GM23248 (cell line): ENCODE measurements around the gene UBTD2. TPM values are rescaled to one million over a fixed set of nuclear protein-coding genes. Genes with fewer than 3 reads are reported as not detected.
"Not testable (repeated sequence)": the region's sequence is repeated elsewhere in the genome, so short reads cannot be mapped to it uniquely, and the experiment has no call there.

ENCODE experiments used
- DNase-seq: peaks from one replicate; pipeline ENCODE4 v3.0.0-alpha.2; 2015
- H2AFZ ChIP-seq: fragments of 200-600 bp; sonication (generic); 2 replicates; pipeline ENCODE4 v1.6.1; 2016; ENCODE audit warnings: antibody characterized with exemption
- H3F3A ChIP-seq: fragments of 200-600 bp; sonication (generic); 2 replicates; pipeline ENCODE4 v1.6.1; 2016; ENCODE audit warnings: mild to moderate bottlenecking, antibody characterized with exemption, mixed run types; ENCODE audit not compliant: insufficient read depth
- H3K27ac ChIP-seq: fragments of 200-600 bp; sonication (generic); 2 replicates; pipeline ENCODE4 v1.5.1; 2016; ENCODE audit warnings: mild to moderate bottlenecking
- H3K27me3 ChIP-seq: fragments of 200-600 bp; sonication (generic); replicated peaks from 2 replicates; pipeline ENCODE4 v1.6.1; 2016; ENCODE audit warnings: mild to moderate bottlenecking; ENCODE audit not compliant: insufficient read depth
- H3K36me3 ChIP-seq: fragments of 200-600 bp; sonication (generic); 2 replicates; pipeline ENCODE4 v1.6.1; 2016; ENCODE audit warnings: low read depth, mild to moderate bottlenecking
- H3K4me1 ChIP-seq: fragments of 200-600 bp; sonication (generic); 2 replicates; pipeline ENCODE4 v1.6.1; 2016; ENCODE audit warnings: mild to moderate bottlenecking; ENCODE audit not compliant: insufficient read depth
- H3K4me2 ChIP-seq: fragments of 200-600 bp; sonication (generic); one replicate; pipeline ENCODE4 v1.6.1; 2016; ENCODE audit warnings: mild to moderate bottlenecking; ENCODE audit not compliant: unreplicated experiment
- H3K4me3 ChIP-seq: fragments of 200-600 bp; sonication (generic); 2 replicates; pipeline ENCODE4 v1.5.1; 2016; ENCODE audit warnings: mild to moderate bottlenecking
- H3K79me2 ChIP-seq: fragments of 200-600 bp; sonication (generic); 2 replicates; pipeline ENCODE4 v1.6.1; 2016; ENCODE audit warnings: mild to moderate bottlenecking; ENCODE audit not compliant: insufficient read depth
- H3K9ac ChIP-seq: fragments of 200-600 bp; sonication (generic); 2 replicates; pipeline ENCODE4 v1.6.1; 2016; ENCODE audit warnings: mild to moderate bottlenecking
- H3K9me2 ChIP-seq: fragments of 200-600 bp; sonication (generic); 2 replicates; pipeline ENCODE4 v1.6.1; 2016; ENCODE audit warnings: mixed run types, mild to moderate bottlenecking, moderate library complexity; ENCODE audit not compliant: insufficient read depth
- H3K9me3 ChIP-seq: fragments of 200-600 bp; sonication (generic); one replicate; pipeline ENCODE4 v1.6.1; 2017; ENCODE audit warnings: low read depth
- H4K20me1 ChIP-seq: fragments of 200-600 bp; sonication (generic); 2 replicates; pipeline ENCODE4 v1.6.0; 2016; ENCODE audit not compliant: insufficient read depth
- EZH2 ChIP-seq: fragments of 200-600 bp; sonication (generic); IDR thresholded peaks from 2 replicates; pipeline ENCODE4 v1.6.1; 2018; ENCODE audit warnings: antibody characterized with exemption, mild to moderate bottlenecking; ENCODE audit not compliant: insufficient read depth, poor library complexity, severe bottlenecking
- EZH2phosphoT487 ChIP-seq: fragments of 200-600 bp; sonication (generic); IDR thresholded peaks from 2 replicates; pipeline ENCODE4 v1.6.1; 2018; ENCODE audit warnings: antibody characterized with exemption, moderate library complexity, mild to moderate bottlenecking, low read depth; ENCODE audit not compliant: insufficient read depth
- WGBS, 2 experiments: methylation state at CpG; one replicate each; pipeline ENCODE4 v1.1.6; 2015 to 2017; ENCODE audit warnings: low lambda C conversion rate in 2 of 2, low coverage in 1 of 2; ENCODE audit errors: missing lambda C conversion rate in 2 of 2; 5-methylcytosine and 5-hydroxymethylcytosine counted together
- in situ Hi-C: fragments of 300-500 bp; cut with MboI; formaldehyde crosslinking; loops from 2 replicates; pipeline ENCODE4 v1.15.0; 2020
- polyA plus RNA-seq: library from polyadenylated mRNA; unstranded; fragments of >200 nt; fragmentation: Nextera tagmentation; extraction: Ambion mirVana; gene quantifications from 2 replicates; pipeline ENCODE4 v1.2.1, GENCODE V29; 2016
- total RNA-seq: library from RNA; depleted of rRNA; stranded (reverse); fragments of >200 nt; shearing (Covaris generic); gene quantifications from 2 replicates; pipeline ENCODE4 v1.2.3, GENCODE V29; 2014; rRNA removed

The UBTD2 gene
- 36.4 and 41.4 TPM in 2 replicates for total RNA-seq
- 16.7 and 17.3 TPM in 2 replicates for polyA plus RNA-seq

DNA sequence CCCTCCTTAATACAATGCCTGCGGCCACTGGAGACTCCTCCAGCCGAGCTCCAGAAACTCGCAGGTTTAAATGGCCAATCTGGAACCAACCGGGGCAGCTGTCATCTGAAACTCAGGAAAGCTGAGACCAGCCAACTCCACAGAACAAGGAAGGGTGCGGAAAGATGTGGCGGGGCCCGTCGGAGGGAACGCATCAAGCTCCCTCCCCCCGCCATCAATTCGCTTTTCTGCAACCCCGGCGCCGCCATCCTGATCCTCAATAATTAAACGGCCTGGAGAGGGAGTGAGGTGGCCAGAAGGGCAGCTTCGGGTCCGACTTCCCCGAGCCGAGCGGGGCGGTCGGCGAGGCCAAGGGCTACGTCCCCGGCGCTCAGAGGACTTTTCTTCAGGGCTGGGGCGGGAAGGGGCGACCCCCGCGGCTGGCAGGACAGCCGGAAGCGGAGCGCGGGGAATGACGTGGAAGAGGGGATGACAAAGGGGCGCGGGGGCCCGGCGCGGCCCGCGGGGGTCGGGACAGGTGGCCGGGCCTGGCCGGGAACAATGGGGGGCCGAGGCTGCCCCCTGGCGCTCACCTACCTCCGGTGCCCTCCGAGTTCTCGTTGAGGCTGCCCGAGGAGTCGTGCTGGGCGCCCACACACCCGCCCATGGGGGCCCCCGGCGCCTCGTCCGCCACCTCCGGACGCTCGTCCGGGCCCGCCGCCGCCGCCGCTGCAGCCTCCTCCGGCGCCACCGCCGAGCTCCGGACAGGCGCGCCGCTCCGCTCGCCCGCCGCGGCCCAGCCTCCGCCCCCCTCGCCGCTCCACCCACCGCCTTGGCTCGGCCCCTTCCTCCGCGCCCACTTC, at the start of gene UBTD2:
Gene UBTD2 (minus strand): TSS at position 745 of the 842 bp plus-strand sequence. CDS start 99 bp downstream, at position 646.
- no peaks in the 10 kb centered on the region for H3K9me3 ChIP-seq
- peaks cover 27% of the 10 kb centered on the region for H3K4me1 ChIP-seq
- peak within 1 kb of the TSS; percentile 93 for H3K4me2 ChIP-seq
- no peaks in the 10 kb centered on the region for H4K20me1 ChIP-seq
- no peak for TF ChIP-seq EZH2phosphoT487
- no peak for TF ChIP-seq EZH2
- no peaks in the 10 kb centered on the region for H3K36me3 ChIP-seq
- no peaks in the 10 kb centered on the region for H3K9me2 ChIP-seq
- peak within 1 kb of the TSS; percentile 82 for H3K27ac ChIP-seq
- peaks cover 40% of the 10 kb centered on the region for H3F3A ChIP-seq
- H3K4me3 ChIP-seq, result peak within 1 kb of the TSS; percentile 93
- in situ Hi-C loops, result no loop called here
- peak within 1 kb of the TSS; percentile 90 for H2AFZ ChIP-seq
- 0 to 1% methylated on average over 35 to 71 of the region's 87 CpGs for WGBS, 2 experiments
- H3K79me2 ChIP-seq, result peaks cover 50% of the 10 kb centered on the region
- peak; percentile 92 for DNase-seq
- H3K9ac ChIP-seq, result peak within 1 kb of the TSS; percentile 89
- no peaks in the 10 kb centered on the region for H3K27me3 ChIP-seq

GRCh38 chr5:172326901-172327300, 43.3 kb upstream of the UBTD2 start:
- DNase-seq, H3K9me2 ChIP-seq, H4K20me1 ChIP-seq, H3K4me1 ChIP-seq, H2AFZ ChIP-seq, in situ Hi-C loops, H3F3A ChIP-seq, H3K9me3 ChIP-seq, H3K9ac ChIP-seq, H3K27ac ChIP-seq, H3K4me2 ChIP-seq, H3K79me2 ChIP-seq, H3K36me3 ChIP-seq, H3K4me3 ChIP-seq, H3K27me3 ChIP-seq: not testable (repeated sequence)
- WGBS, 2 experiments, result 90 to 93% methylated on average over 13 of the region's 13 CpGs

GRCh38 chr5:172325452-172325851, 41.9 kb upstream of the UBTD2 start:
- DNase-seq, result no peak
- H3K27ac ChIP-seq, result no peak overlapping the region
- 90 to 91% methylated on average over 8 to 9 of the region's 9 CpGs for WGBS, 2 experiments

DNA sequence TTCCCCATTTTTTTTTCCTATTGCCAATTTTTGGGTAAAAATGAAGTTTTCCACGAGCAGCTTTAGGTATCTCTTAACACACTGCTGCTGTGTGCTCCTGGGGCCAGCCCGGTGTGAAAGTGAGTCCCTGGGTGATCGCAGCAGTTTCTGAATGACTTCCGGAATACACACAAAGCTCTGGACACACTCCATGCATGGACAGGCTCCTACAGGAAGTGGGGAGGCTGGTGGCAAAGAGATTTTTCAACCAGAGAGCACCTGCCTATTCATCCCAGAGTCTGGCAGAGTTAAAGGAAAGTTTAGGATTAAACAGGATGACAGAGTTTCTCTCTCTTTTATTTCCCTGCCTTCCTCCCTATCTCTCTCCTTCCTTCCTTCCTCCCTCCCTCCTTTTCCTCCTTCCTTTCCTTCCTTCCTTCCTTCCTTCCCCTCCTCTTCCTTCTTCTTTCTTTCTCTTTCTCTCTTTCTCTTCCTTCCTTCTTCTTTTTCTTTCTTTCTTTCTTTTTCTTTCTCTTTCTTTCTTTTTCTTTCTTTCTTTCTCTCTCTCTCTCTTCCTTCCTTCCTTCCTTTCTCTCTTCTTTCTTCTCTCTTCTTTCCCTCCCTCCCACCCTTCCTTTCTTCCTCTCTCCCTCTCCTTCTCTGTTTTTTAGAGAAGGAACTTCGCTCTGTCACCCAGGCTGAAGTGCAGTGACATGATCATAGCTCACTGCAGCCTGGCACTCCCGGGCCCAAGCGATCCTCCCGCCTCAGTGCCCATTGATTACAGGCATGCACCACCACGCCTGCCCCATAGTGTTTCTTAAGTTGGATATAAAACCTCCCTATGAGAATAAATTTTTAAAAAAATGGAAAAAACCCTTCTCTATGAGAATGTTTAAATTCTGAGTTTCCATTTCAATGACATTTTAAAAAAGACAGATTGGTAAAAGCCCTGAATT, 38.7 kb upstream of the UBTD2 start:
- Histone ChIP-seq H3K79me2 (no peaks in the 10 kb centered on the region), H3K4me1 (no peaks in the 10 kb centered on the region), H3K9me2 (no peaks in the 10 kb centered on the region), H3K9me3 (no peaks in the 10 kb centered on the region), H4K20me1 (no peaks in the 10 kb centered on the region), H3K36me3 (no peaks in the 10 kb centered on the region), H3F3A (no peaks in the 10 kb centered on the region), H3K4me2 (no peak overlapping the region), H3K9ac (no peak overlapping the region), H3K4me3 (no peak overlapping the region), H3K27me3 (no peaks in the 10 kb centered on the region), H2AFZ (no peak overlapping the region), H3K27ac (no peak overlapping the region)
- WGBS, 2 experiments, result 68 to 72% methylated on average over 9 of the region's 9 CpGs
- no peak for TF ChIP-seq EZH2
- no peak for TF ChIP-seq EZH2phosphoT487
- no peak for DNase-seq
- in situ Hi-C loops, result no loop called here

More at GRCh38 chr5:172325452-172325851, 41.9 kb upstream of the UBTD2 start:
- Histone ChIP-seq H4K20me1 (no peaks in the 10 kb centered on the region), H3K4me2 (no peak overlapping the region), H3F3A (no peaks in the 10 kb centered on the region; the same call in 1 of the 2 replicates), H3K36me3 (no peaks in the 10 kb centered on the region), H2AFZ (no peak overlapping the region), H3K9me3 (no peaks in the 10 kb centered on the region), H3K79me2 (no peaks in the 10 kb centered on the region), H3K9ac (no peak overlapping the region), H3K9me2 (no peaks in the 10 kb centered on the region), H3K4me3 (no peak overlapping the region), H3K4me1 (no peaks in the 10 kb centered on the region), H3K27me3 (no peaks in the 10 kb centered on the region)
- in situ Hi-C loops, result no loop called here
- TF ChIP-seq EZH2phosphoT487 (no peak), EZH2 (no peak)
